HepG2 (cell line): Measurements from ENCODE around the gene TFEB. TPM values are rescaled to one million over a fixed set of nuclear protein-coding genes. Genes with fewer than 3 reads are reported as not detected.

Experiments
- BCL3 ChIP-seq: sonication (generic); formaldehyde crosslinking; IDR thresholded peaks from 2 replicates; pipeline ENCODE4 v1.5.1; 2020; ENCODE audit warnings: mild to moderate bottlenecking, missing genetic modification reagents, moderate library complexity
- EEA1 ChIP-seq: sonication (generic); formaldehyde crosslinking; IDR thresholded peaks from 2 replicates; pipeline ENCODE4 v1.5.1; 2020; ENCODE audit warnings: mild to moderate bottlenecking, missing genetic modification reagents, borderline replicate concordance
- FOXA3 ChIP-seq: IDR thresholded peaks from 2 replicates; pipeline ENCODE4 v1.6.1; 2016; ENCODE audit warnings: missing genetic modification reagents, missing compliant biosample characterization
- GTF2F1 ChIP-seq: fragments of 150-350 bp; IDR thresholded peaks from 2 replicates; pipeline ENCODE4 v1.6.1; 2014; ENCODE audit warnings: low read length
- HDAC2 ChIP-seq: sonication (generic); formaldehyde crosslinking; IDR thresholded peaks from 2 replicates; pipeline ENCODE4 v1.4.0; 2020; ENCODE audit warnings: missing genetic modification reagents
- HINFP ChIP-seq: sonication (generic); formaldehyde crosslinking; IDR thresholded peaks from 2 replicates; pipeline ENCODE4 v1.4.0; 2020; ENCODE audit warnings: low read depth, mild to moderate bottlenecking, missing genetic modification reagents
- KDM6A ChIP-seq: IDR thresholded peaks from 2 replicates; pipeline ENCODE4 v1.6.1; 2016; ENCODE audit warnings: low read depth
- NCOR1 ChIP-seq: fragments of 200-600 bp; sonication (generic); IDR thresholded peaks from 2 replicates; pipeline ENCODE4 v1.7.0; 2017; ENCODE audit warnings: antibody characterized with exemption, low read length, borderline replicate concordance
- NFIB ChIP-seq: sonication (generic); formaldehyde crosslinking; IDR thresholded peaks from 2 replicates; pipeline ENCODE4 v1.9.0; 2021; ENCODE audit warnings: missing genetic modification reagents, mild to moderate bottlenecking, borderline replicate concordance
- NFKBIZ ChIP-seq: IDR thresholded peaks from 2 replicates; pipeline ENCODE4 v1.6.1; 2018; ENCODE audit warnings: missing genetic modification reagents, missing compliant biosample characterization
- PAWR ChIP-seq: sonication (generic); formaldehyde crosslinking; IDR thresholded peaks from 2 replicates; pipeline ENCODE4 v1.4.0; 2020; ENCODE audit warnings: missing genetic modification reagents, mild to moderate bottlenecking, borderline replicate concordance
- POLR2G ChIP-seq: fragments of 200-400 bp; formaldehyde crosslinking; IDR thresholded peaks from 2 replicates; pipeline ENCODE4 v1.6.1; 2018; ENCODE audit warnings: mild to moderate bottlenecking, low read depth, low read length, moderate library complexity
- ZKSCAN1 ChIP-seq: fragments of 150-350 bp; IDR thresholded peaks from 2 replicates; pipeline ENCODE4 v1.6.1; 2014; ENCODE audit warnings: low read length
- ZMYM2 ChIP-seq: sonication (generic); formaldehyde crosslinking; IDR thresholded peaks from 2 replicates; pipeline ENCODE4 v1.8.0; 2022; ENCODE audit warnings: mild to moderate bottlenecking, missing genetic modification reagents
- ZNF567 ChIP-seq: sonication (generic); formaldehyde crosslinking; IDR thresholded peaks from 2 replicates; pipeline ENCODE4 v1.8.1; 2023; ENCODE audit warnings: mild to moderate bottlenecking, missing genetic modification reagents, borderline replicate concordance
- ZNF646 ChIP-seq: sonication (generic); formaldehyde crosslinking; IDR thresholded peaks from 2 replicates; pipeline ENCODE4 v1.9.0; 2021; ENCODE audit warnings: mild to moderate bottlenecking, missing genetic modification reagents
- ZNF749 ChIP-seq: sonication (generic); formaldehyde crosslinking; IDR thresholded peaks from 2 replicates; pipeline ENCODE4 v1.8.0; 2022; ENCODE audit warnings: mild to moderate bottlenecking, missing genetic modification reagents, moderate library complexity, borderline replicate concordance
- ZNF816 ChIP-seq: sonication (generic); formaldehyde crosslinking; IDR thresholded peaks from 2 replicates; pipeline ENCODE4 v1.8.0; 2022; ENCODE audit warnings: missing genetic modification reagents, mild to moderate bottlenecking, borderline replicate concordance
- polyA plus RNA-seq, 8 experiments: library from polyadenylated mRNA; depleted of rRNA in 3 of 8; stranded (reverse) in 7 of 8; unstranded in 1 of 8; fragments of >200 nt; fragmentation: Illumina TruSeq in 4 of 8; extraction: Trizol in 4 of 8; gene quantifications; 2 replicates each; pipeline versions ENCODE4 v1.2.1 to v1.2.3, GENCODE V29; 2011 to 2016; ENCODE audit warnings: low read depth in 4 of 8, missing spikeins in 1 of 8, mixed read lengths in 1 of 8; ENCODE audit not compliant: insufficient read depth in 1 of 8
- total RNA-seq, 5 experiments: library from RNA; depleted of rRNA; stranded (reverse); fragments of >200 nt; fragmentation: Illumina TruSeq; extraction: Trizol; gene quantifications; 2 replicates each; pipeline ENCODE4 v1.2.3, GENCODE V29; 2016; ENCODE audit warnings: low read depth in 1 of 5
- TF ChIP-seq, protein P1 (sequence below): sonication (generic); formaldehyde crosslinking; IDR thresholded peaks from 2 replicates; pipeline ENCODE4 v1.4.0; 2020; ENCODE audit warnings: missing genetic modification reagents

TFEB gene
- total and polyA plus RNA-seq, 2 of the 13 experiments (the other 11 are each of a cell fraction or from before 2014, with no cell fraction given) = 13.3 to 18.7 TPM

GRCh38 chr6:41734666-41735426, 562 bp downstream of the TFEB start (continued):
- TF ChIP-seq, protein P1, sequence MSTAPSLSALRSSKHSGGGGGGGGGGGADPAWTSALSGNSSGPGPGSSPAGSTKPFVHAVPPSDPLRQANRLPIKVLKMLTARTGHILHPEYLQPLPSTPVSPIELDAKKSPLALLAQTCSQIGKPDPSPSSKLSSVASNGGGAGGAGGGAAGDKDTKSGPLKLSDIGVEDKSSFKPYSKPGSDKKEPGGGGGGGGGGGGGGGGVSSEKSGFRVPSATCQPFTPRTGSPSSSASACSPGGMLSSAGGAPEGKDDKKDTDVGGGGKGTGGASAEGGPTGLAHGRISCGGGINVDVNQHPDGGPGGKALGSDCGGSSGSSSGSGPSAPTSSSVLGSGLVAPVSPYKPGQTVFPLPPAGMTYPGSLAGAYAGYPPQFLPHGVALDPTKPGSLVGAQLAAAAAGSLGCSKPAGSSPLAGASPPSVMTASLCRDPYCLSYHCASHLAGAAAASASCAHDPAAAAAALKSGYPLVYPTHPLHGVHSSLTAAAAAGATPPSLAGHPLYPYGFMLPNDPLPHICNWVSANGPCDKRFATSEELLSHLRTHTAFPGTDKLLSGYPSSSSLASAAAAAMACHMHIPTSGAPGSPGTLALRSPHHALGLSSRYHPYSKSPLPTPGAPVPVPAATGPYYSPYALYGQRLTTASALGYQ (CRISPR knock-in tag) = no peak
- TF ChIP-seq POLR2G (peak; percentile 35; the same call in 1 of the 2 replicates), NCOR1 (no peak), ZNF816 (CRISPR knock-in tag) (no peak), PAWR (CRISPR knock-in tag) (no peak), KDM6A (no peak), FOXA3 (CRISPR knock-in tag) (no peak), HINFP (CRISPR knock-in tag) (0 out of 2 replicates have a peak, but pooled peaks have one; percentile 19), ZNF567 (no peak), EEA1 (CRISPR knock-in tag) (no peak), HDAC2 (CRISPR knock-in tag) (no peak), NFIB (no peak), GTF2F1 (no peak), ZNF646 (CRISPR knock-in tag) (no peak), ZKSCAN1 (no peak), ZNF749 (no peak), ZMYM2 (CRISPR knock-in tag) (no peak), NFKBIZ (CRISPR knock-in tag) (no peak), BCL3 (no peak)
